DND-41 (cell line): ENCODE measurements around the gene LRRC9.

Experiments used
- CTCF ChIP-seq: IDR thresholded peaks from 2 replicates; pipeline ENCODE4 v1.5.1; 2012; ENCODE audit warnings: borderline replicate concordance, low read length, moderate library complexity, mild to moderate bottlenecking; ENCODE audit not compliant: poor library complexity, severe bottlenecking; ENCODE audit errors: extremely low read depth
- EZH2 ChIP-seq: IDR thresholded peaks from 3 replicates; pipeline ENCODE4 v1.6.1; 2012; ENCODE audit warnings: borderline replicate concordance, low read depth, mild to moderate bottlenecking, moderate library complexity, low read length, inconsistent platforms; ENCODE audit not compliant: severe bottlenecking

- TF ChIP-seq EZH2 (no peak), CTCF (no peak)
These were observed 147.9 kb downstream of the LRRC9 start for GRCh38 chr14:60067882-60068281.
